ENCODE measurements around the gene CRHBP.
"Not testable (repeated sequence)": the region's sequence is repeated elsewhere in the genome, so short reads cannot be mapped to it uniquely, and the experiment has no call there.

Gene CRHBP

DNA sequence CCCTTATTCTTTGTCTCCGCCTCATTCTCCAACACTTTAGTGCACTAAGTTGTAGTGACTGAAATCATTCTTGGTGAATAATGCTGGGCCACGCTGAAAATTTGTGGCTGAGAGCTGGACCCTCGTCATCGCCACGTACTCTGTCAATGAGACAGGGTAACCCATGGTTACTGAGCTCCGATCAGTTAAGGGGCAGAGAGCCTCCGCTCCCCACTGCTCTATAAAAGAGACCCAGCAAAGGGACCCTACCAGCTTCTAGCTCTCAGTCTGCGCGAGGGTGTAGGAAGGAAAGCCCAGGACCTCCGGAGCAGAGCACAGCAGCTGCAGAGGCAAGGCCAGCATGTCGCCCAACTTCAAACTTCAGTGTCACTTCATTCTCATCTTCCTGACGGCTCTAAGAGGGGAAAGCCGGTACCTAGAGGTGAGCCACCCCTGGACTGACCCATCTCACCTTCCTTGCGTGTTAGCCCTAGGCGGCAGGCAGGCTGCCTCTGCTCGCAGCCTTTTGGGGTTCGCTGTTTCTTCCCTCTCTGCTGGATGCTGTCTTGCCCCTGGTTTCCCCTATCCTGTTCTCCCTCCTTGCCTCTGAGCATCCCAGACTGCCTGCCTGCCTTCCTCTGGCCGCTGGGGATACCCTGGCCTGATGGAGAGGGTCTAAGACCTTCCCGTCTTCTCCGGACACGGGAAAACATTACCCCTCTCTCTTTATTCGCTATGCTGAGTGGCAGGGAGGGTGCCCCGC lies at the start of gene CRHBP:
TSS of gene CRHBP (plus strand) at position 251 of the 742 bp plus-strand sequence. CDS start at position 341, 90 bp downstream.
- in situ Hi-C loops (cut with HindIII; ENCODE audit: low sequenced_read_pairs) = no loop called here

GRCh38 chr5:76908166-76908565 lies 44.7 kb upstream of the CRHBP start:
- in situ Hi-C loops (cut with HindIII; ENCODE audit: low sequenced_read_pairs) = no loop called here

DNA sequence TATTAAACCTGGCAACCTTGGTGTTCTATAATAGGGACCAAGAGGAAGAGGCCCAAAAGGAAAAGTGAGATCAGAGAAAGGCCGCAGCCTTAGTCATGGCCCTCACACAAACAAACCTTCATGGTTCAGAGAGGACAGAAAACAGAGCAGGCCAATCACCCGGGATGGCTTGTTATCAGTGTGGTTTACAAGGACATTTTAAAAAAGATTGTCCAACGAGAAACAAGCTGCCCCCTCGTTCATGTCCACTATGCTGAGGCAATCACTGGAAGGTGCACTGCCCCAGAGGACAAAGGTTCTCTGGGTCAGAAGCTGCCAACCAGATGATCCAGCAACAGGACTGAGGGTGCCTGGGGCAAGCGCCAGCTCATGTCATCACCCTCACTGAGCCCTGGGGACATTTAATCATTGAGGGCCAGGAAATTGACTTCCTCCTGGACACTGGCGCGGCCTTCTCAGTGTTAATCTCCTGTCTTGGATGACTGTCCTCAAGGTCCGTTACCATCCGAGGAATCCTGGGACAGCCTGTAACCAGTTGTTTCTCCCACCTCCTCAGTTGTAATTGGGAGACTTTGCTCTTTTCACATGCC lies 42.4 kb upstream of the CRHBP start:
- in situ Hi-C loops (cut with HindIII; ENCODE audit: low sequenced_read_pairs) = not testable (repeated sequence)

GRCh38 chr5:76914671-76915070 lies 38.2 kb upstream of the CRHBP start:
- in situ Hi-C loops (cut with HindIII; ENCODE audit: low sequenced_read_pairs) = not testable (repeated sequence)

DNA sequence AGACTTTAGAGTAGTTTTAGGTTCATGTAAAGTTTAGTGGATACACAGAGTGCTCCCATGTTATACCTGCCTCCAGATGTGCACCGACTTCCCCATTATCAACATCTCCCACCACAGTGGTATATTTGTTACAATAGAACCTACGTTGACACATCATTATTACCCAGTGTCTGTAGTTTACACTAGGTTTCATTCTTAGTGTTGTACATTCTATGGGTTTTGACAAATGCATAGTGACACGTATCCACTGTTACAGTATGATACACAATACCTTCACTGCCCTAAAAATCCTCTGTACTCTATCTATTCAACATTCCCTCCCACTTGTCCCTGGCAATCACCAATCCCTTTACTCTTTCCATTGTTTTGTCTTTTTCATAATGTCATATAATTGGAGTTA lies 34.3 kb upstream of the CRHBP start:
- in situ Hi-C loops (cut with HindIII; ENCODE audit: low sequenced_read_pairs) = no loop called here

DNA sequence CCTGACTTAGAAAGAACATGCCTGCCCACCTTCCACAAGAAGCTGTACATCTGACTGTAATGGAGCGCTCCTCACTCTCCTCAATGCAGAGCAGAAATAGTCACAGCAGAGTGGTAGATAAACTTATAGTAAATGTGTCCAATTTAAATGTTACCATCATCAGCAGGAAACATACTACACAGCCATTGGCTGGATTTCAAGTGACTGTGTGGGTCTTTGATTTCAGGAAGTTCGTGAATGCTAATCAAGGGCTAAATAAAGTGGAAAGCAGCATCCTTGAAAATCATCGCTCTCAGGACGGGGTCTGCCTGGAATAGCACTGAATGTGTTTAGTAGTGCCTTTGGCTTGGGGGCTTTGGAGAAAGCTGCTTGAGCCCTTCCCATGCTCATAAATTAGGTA lies 32.4 kb upstream of the CRHBP start:
- in situ Hi-C loops (cut with HindIII; ENCODE audit: low sequenced_read_pairs) = no loop called here

GRCh38 chr5:76926329-76927105 lies 26.3 kb upstream of the CRHBP start:
- in situ Hi-C loops (cut with HindIII; ENCODE audit: low sequenced_read_pairs) = no loop called here

GRCh38 chr5:76927961-76928360 lies 24.9 kb upstream of the CRHBP start:
- in situ Hi-C loops (cut with HindIII; ENCODE audit: low sequenced_read_pairs) = no loop called here

DNA sequence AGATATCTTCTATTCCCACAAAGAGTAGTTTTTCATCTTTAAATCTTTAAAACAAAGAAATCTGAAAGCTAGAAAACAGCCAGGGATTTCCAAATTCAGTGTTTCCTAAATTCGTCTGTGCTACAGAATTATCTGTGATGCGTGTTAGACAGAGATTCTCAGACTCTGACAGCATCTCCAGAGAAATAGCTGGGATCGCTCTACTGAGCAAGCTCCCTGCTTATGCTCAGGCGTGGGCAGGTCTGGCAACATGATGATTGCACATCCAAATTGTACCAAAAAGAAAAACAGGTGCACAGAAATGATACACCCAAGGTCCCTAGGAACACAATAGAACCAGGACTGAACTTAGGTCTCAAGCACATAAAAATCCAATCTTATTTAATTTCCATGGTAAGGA lies 22.8 kb upstream of the CRHBP start:
- in situ Hi-C loops (cut with HindIII; ENCODE audit: low sequenced_read_pairs) = no loop called here

GRCh38 chr5:76938177-76938576 lies 14.7 kb upstream of the CRHBP start:
- in situ Hi-C loops (cut with HindIII; ENCODE audit: low sequenced_read_pairs) = no loop called here

GRCh38 chr5:76941000-76941399 lies 11.8 kb upstream of the CRHBP start:
- in situ Hi-C loops (cut with HindIII; ENCODE audit: low sequenced_read_pairs) = no loop called here

GRCh38 chr5:76941442-76941841 lies 11.4 kb upstream of the CRHBP start:
- in situ Hi-C loops (cut with HindIII; ENCODE audit: low sequenced_read_pairs) = no loop called here

- in situ Hi-C loops (cut with HindIII; ENCODE audit: low sequenced_read_pairs) = no loop called here
Measured at GRCh38 chr5:76942581-76942980, 10.3 kb upstream of the CRHBP start.

GRCh38 chr5:76943006-76943405 lies 9.8 kb upstream of the CRHBP start:
- in situ Hi-C loops (cut with HindIII; ENCODE audit: low sequenced_read_pairs) = no loop called here

DNA sequence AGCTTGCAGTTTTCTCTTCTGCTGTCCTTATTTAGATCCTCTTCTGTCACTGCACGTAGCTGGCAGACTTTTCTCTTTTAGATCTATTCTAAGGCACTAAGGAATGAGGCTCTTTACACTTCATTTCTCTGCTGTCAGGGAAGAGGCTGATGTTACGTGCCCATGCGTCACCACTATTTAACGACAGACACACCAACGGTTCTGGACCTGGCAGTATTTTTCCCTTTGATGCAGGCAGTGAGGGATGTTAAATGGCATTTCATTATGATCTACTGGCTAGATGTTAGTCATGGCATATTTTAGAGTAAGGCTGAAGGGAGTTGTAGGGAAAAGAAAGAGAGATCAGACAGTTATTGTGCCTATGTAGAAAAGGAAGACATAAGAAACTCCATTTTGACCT lies 8.2 kb upstream of the CRHBP start:
- in situ Hi-C loops (cut with HindIII; ENCODE audit: low sequenced_read_pairs) = no loop called here

DNA sequence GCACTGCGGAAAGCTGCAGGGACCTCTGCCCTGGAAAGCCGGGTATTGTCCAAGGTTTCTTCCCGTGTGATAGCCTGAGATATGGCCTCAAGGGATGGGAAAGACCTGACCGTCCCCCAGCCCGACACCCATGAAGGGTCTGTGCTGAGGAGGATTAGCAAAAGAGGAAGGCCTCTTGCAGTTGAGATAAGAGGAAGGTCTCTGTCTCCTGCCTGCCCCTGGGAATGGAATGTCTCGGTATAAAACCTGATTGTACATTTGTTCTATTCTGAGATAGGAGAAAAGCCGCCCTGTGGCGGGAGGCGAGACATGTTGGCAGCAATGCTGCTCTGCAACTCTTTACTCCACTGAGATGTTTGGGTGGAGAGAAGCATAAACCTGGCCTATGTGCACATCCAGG lies 7.6 kb upstream of the CRHBP start:
- in situ Hi-C loops (cut with HindIII; ENCODE audit: low sequenced_read_pairs) = not testable (repeated sequence)

GRCh38 chr5:76946090-76946489 lies 6.8 kb upstream of the CRHBP start:
- in situ Hi-C loops (cut with HindIII; ENCODE audit: low sequenced_read_pairs) = no loop called here

- in situ Hi-C loops (cut with HindIII; ENCODE audit: low sequenced_read_pairs) = no loop called here
Measured at GRCh38 chr5:76947082-76947503, 5.8 kb upstream of the CRHBP start.

DNA sequence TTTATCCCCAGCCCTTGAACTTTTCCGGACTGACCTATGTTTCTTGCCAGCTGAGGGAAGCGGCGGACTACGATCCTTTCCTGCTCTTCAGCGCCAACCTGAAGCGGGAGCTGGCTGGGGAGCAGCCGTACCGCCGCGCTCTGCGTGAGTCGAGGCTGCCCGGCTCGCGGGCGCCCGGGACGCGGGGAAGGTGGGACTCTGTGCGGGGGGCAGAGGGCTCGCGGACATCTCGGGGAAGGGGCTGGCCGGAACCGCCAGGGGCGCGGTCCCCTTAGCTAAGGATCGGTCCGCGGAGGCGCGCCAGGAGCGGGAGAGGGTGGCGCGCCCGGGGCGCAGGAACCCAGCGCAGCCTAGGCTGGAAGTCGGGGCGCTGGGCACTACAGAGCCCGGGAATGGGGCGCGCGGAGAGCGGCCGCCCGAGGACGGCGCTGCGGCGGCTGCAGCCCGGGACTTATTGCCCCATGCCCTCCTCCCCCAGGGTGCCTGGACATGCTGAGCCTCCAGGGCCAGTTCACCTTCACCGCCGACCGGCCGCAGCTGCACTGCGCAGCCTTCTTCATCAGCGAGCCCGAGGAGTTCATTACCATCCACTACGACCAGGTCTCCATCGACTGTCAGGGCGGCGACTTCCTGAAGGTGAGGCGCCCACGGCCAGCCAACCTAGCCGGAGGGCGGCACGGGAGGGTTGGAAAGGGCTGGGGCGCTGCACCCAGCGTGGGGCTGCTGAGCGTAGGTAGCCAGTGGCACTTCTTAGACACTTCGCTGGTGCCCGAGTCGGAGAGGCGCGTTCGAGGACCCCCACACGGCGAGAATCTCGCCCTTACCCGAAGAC lies 922 bp downstream of the CRHBP start:
- in situ Hi-C loops (cut with HindIII; ENCODE audit: low sequenced_read_pairs) = no loop called here

DNA sequence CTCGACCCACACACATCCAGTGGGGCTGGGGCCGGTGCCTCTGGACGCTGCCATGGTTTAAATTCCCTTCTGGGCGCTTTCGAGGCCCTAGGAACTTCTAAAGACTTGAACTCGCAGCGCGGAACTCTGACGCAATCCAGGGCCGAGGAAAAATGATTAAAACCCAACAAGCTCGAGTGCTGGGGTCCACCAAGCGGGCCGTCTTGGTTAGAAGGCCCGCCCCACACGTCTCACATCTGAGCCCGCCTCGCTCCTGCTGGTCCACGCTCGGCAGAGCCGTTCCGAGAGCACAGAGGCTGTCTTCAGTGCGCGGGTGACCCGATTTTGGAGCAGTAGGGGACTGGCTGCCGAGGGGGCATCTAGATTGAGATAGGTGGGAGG lies 1.5 kb downstream of the CRHBP start:
- in situ Hi-C loops (cut with HindIII; ENCODE audit: low sequenced_read_pairs) = no loop called here

GRCh38 chr5:76956033-76956432 lies 3.2 kb downstream of the CRHBP start:
- in situ Hi-C loops (cut with HindIII; ENCODE audit: low sequenced_read_pairs) = no loop called here

Data from endothelial cell of hepatic sinusoid (primary cell).